ENCODE measurements around the gene SEPSECS.
A peak's percentile ranks its signal among the peaks of the same experiment; 100 is the strongest.

The SEPSECS gene

DNA sequence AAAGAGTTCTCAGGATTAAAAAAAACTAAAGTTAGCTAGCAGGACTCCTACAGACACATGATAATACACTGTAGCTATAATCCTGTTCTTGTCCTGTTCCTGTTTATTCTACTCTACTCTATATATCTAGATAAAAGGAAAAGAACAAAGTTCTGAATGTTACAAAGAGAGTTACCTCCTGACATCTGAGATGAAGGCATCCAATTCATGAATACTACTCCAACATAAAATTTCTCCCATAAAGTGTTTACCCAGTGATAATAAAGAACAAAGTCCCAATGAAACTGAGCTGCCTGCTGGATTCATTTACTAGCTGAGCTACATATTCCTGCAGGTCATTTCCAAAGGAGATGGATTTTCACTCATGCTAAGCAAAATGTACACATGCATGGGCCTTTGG lies 27.1 kb downstream of the SEPSECS start:
- TF ChIP-seq, protein P1, sequence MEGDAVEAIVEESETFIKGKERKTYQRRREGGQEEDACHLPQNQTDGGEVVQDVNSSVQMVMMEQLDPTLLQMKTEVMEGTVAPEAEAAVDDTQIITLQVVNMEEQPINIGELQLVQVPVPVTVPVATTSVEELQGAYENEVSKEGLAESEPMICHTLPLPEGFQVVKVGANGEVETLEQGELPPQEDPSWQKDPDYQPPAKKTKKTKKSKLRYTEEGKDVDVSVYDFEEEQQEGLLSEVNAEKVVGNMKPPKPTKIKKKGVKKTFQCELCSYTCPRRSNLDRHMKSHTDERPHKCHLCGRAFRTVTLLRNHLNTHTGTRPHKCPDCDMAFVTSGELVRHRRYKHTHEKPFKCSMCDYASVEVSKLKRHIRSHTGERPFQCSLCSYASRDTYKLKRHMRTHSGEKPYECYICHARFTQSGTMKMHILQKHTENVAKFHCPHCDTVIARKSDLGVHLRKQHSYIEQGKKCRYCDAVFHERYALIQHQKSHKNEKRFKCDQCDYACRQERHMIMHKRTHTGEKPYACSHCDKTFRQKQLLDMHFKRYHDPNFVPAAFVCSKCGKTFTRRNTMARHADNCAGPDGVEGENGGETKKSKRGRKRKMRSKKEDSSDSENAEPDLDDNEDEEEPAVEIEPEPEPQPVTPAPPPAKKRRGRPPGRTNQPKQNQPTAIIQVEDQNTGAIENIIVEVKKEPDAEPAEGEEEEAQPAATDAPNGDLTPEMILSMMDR (conservative IDR thresholded peaks at IDR 0.05; ENCODE audit: low read depth, low read length), result no peak
- H3K4me3 ChIP-seq (ENCODE audit: low read depth, low read length), result no peak overlapping the region
- no peak for DNase-seq (ENCODE audit: low read depth)

DNA sequence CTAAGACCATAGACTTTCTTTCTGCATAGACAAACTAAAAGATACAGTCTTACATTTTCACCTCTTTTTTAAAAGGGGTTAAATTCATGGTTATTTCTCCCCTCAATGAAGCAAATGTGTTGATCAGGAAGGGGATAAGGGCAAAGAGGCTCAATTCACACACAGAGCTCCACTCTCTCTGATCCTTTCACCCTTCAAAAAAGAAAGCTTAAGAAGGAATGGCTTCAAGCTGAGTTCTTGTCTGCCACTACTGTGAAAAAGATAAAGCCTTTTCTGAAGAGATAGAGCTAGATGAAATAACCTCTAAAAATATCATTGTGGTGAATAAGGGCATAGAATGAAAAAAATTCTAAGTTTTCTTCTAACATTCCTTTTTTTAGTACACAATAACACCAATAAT lies 28.3 kb downstream of the SEPSECS start:
- no peak overlapping the region for H3K4me3 ChIP-seq (ENCODE audit: low read depth, low read length)
- TF ChIP-seq, protein P1 (conservative IDR thresholded peaks at IDR 0.05; ENCODE audit: low read depth, low read length), result no peak
- peak; percentile 13 for DNase-seq (ENCODE audit: low read depth)

DNA sequence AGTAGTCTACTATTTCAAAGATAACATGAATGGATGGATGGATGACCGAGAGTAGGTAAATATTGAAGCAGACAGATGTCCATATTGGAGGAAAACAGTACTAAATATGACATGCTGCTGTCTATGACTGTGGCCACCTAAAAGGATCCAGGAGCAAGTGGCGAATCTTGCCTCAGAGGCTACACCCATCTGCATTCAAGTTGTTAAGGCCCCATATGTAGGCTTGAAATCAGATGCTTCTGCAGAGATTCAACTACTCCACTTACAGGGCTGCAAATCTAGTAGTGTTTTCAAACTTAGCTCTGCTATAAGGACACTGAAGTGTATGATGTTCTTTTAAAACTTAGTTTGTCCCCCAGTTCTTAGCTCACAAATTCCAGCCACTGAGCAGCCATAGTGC lies 28.9 kb downstream of the SEPSECS start:
- no peak for DNase-seq (ENCODE audit: low read depth)
- H3K4me3 ChIP-seq (ENCODE audit: low read depth, low read length), result no peak overlapping the region
- TF ChIP-seq, protein P1 (conservative IDR thresholded peaks at IDR 0.05; ENCODE audit: low read depth, low read length), result no peak

DNA sequence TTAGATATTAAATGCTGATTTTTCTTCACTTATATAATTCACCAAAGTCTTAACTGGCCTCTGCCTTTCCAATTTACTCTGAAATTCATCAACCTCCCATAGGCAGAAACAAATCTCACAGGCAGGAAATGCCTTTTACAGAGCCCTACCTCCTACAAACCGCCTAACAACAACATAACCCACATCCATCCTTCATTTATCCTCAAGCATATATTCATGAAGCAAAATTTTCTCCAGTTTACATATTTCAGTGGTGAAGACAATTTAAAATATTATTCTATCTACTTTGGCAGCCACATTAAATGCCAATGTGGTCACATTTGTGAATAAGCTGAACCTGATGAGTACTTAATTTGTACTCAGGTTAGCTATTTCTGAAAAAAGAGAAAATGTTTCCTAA lies 30.3 kb downstream of the SEPSECS start:
- H3K4me3 ChIP-seq (ENCODE audit: low read depth, low read length), result no peak overlapping the region
- peak; percentile 22 for DNase-seq (ENCODE audit: low read depth)
- TF ChIP-seq, protein P1 (conservative IDR thresholded peaks at IDR 0.05; ENCODE audit: low read depth, low read length), result no peak

DNA sequence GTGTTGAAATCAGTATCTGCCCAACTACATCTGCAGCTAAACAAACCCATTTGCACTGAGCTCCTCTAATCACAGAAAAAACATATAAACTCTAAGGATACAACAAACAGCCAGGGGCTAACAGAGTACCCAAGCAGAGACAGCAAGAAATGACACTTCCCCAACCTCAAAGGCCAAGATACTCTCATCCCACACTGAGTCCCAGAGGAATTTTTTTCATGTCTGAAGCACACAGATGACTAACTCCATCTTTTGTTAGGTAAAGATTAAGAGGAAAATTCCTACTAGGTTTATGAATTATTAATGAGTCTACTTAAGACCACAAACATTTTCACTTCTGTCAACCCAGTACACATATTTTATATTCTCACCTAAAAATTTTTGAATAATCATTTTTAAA lies 31.6 kb downstream of the SEPSECS start:
- no peak for DNase-seq (ENCODE audit: low read depth)
- TF ChIP-seq, protein P1 (conservative IDR thresholded peaks at IDR 0.05; ENCODE audit: low read depth, low read length), result no peak
- no peak overlapping the region for H3K4me3 ChIP-seq (ENCODE audit: low read depth, low read length)

DNA sequence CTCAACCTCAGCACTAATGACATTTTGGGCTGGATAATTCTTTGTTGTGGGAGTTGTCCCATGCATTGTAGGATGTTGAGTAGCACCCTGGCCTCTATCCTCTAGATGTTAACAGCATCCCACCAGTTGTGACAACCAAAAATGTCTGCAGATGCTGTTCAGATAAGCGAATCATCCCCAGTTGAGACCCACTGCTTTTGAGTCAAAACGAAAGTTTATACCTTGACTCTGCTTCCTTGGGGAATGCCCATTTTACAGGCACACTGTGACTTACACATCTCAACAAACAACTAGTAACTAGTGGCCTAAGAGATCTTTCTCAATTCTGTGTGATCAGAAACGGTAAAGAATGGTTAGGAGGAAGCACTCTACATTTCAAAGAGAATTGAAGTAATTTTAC lies 37.0 kb downstream of the SEPSECS start:
- no peak for DNase-seq (ENCODE audit: low read depth)
- H3K4me3 ChIP-seq (ENCODE audit: low read depth, low read length), result no peak overlapping the region
- TF ChIP-seq, protein P1 (conservative IDR thresholded peaks at IDR 0.05; ENCODE audit: low read depth, low read length), result no peak

DNA sequence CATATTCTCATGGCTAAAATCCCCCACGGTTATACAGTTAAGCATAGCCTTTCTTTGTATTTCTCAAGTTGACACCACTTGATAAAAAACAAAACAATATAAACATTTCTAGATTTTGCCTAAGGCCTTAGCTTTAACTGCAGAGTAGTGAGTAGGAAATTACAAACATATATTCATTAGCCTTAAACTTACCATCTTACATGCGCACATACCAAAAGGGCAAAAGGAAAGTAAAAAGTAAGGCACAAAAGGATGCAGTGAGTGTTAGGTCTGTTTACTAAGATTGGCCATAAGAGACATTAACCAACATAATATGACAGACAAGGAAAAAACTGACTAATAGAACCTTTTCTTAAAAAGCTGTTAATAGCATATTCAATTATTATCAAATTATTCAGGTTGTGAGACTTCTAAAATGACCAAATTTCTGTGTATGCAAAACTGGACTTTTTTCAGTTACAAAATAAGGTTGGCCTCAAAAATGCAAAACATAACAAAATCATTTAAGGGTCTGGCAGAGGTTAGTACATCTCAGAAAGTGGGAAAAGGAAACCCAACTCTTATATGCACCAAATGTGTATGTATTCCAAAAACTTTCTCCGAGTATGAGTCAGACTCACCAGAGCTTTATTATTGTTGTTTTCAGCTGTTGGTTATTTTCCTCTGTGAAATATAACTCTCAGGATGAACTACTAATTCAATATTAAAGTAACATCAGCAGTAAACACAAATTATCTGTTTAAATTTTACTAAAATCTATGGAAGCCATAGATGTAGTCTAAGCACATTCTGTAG lies 39.9 kb downstream of the SEPSECS start:
- no peak overlapping the region for H3K4me3 ChIP-seq (ENCODE audit: low read depth, low read length)
- DNase-seq (ENCODE audit: low read depth), result no peak
- TF ChIP-seq, protein P1 (conservative IDR thresholded peaks at IDR 0.05; ENCODE audit: low read depth, low read length), result no peak
